Suprapubic skin (tissue), 4 donors: ENCODE measurements around the gene RDH14.

Experiments
- POLR2A ChIP-seq, 2 donors: fragments of 450-650 bp; IDR thresholded peaks; one replicate each; pipeline ENCODE4 v1.6.1; 2017; ENCODE audit warnings: antibody characterized with exemption in 2 of 2, mild to moderate bottlenecking in 2 of 2, moderate library complexity in 2 of 2
- POLR2AphosphoS5 ChIP-seq, 3 donors: sonication (generic); formaldehyde crosslinking; IDR thresholded peaks; one replicate each; pipeline ENCODE4 v1.6.1; 2017; ENCODE audit warnings: antibody characterized with exemption in 3 of 3
- TF ChIP-seq, protein P1 (sequence below), 2 donors: fragments of 200-600 bp in 1 of 2; fragments of 450-650 bp in 1 of 2; sonication (generic) in 1 of 2; IDR thresholded peaks; one replicate each; pipeline ENCODE4 v1.5.1; 2016 to 2019; ENCODE audit warnings: antibody characterized with exemption in 2 of 2, mild to moderate bottlenecking in 1 of 2, moderate library complexity in 1 of 2

DNA sequence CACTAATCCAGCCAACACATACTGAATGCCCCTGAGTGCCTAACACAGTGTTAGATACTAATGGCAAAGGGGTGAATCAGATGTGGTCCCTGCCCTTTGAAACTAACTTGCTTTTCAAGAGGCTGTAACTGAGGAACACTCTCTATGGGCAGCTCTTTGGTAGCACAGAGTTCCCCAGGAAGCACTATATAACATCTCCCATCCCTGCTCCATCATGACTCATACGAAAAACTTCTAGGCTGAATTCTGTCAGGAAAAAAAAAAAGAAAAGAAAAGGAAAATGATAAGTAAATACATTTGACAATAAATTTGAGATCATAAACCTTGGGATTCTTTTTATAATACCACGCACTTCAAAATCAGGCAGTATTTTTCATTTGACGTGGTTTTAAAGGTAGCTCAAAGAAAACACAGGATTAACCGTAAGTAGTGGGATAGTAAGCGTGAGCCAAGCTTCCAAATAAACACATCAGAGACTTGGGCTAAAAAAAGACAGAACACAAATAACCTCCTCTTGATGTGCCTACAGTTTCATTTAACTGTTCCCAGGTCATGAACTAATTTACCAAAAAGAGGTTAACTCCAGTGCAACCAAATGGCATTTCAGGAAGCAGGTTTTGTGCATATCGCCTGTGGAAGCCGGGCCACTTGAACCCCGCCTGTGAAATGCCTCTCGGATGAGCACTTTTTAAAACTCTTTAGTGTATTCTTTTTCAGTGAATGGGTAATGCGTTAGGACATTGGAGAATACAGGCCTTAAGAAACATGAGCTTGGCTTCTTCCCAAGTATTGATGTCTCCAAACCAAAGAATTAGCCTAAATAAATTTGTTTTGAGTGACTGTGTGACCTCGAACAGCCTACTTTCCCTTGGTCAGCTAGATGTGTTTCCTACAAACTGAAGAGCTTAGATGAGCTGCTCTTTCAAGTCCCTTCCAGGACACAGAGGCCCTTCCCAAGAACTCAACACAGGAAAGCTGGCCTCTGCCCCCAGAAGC is 42.0 kb downstream of the RDH14 start:
- TF ChIP-seq, protein P1, sequence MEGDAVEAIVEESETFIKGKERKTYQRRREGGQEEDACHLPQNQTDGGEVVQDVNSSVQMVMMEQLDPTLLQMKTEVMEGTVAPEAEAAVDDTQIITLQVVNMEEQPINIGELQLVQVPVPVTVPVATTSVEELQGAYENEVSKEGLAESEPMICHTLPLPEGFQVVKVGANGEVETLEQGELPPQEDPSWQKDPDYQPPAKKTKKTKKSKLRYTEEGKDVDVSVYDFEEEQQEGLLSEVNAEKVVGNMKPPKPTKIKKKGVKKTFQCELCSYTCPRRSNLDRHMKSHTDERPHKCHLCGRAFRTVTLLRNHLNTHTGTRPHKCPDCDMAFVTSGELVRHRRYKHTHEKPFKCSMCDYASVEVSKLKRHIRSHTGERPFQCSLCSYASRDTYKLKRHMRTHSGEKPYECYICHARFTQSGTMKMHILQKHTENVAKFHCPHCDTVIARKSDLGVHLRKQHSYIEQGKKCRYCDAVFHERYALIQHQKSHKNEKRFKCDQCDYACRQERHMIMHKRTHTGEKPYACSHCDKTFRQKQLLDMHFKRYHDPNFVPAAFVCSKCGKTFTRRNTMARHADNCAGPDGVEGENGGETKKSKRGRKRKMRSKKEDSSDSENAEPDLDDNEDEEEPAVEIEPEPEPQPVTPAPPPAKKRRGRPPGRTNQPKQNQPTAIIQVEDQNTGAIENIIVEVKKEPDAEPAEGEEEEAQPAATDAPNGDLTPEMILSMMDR (IDR thresholded peaks at IDR 0.05): no peak
- TF ChIP-seq POLR2AphosphoS5 (IDR thresholded peaks at IDR 0.05) (no peak), POLR2A (IDR thresholded peaks at IDR 0.05) (no peak)
